Measurements from ENCODE around the gene SPCS2.

DNA sequence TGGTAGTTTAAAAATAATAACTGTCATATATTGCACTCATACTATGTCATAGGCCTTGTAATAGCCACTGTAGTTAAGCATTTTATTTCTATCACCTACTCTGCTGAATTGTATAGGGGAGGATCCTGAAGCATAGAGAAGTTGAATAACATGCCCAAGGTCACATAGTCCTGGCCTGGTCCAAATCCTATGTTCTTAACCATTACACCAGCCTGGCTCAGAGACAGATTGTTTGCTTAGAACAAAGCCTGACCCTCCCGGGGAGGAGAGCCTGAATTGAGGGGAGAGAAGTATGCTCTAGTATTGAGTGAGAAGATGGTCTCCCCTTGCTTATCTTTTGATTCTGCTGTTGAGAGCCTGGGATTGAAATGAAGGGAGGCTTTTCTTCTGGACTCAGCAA, 41.9 kb downstream of the SPCS2 start:
- TF ChIP-seq, protein P1, sequence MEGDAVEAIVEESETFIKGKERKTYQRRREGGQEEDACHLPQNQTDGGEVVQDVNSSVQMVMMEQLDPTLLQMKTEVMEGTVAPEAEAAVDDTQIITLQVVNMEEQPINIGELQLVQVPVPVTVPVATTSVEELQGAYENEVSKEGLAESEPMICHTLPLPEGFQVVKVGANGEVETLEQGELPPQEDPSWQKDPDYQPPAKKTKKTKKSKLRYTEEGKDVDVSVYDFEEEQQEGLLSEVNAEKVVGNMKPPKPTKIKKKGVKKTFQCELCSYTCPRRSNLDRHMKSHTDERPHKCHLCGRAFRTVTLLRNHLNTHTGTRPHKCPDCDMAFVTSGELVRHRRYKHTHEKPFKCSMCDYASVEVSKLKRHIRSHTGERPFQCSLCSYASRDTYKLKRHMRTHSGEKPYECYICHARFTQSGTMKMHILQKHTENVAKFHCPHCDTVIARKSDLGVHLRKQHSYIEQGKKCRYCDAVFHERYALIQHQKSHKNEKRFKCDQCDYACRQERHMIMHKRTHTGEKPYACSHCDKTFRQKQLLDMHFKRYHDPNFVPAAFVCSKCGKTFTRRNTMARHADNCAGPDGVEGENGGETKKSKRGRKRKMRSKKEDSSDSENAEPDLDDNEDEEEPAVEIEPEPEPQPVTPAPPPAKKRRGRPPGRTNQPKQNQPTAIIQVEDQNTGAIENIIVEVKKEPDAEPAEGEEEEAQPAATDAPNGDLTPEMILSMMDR (IDR thresholded peaks at IDR 0.05): no peak
- TF ChIP-seq POLR2AphosphoS5 (IDR thresholded peaks at IDR 0.05) (no peak), POLR2A (IDR thresholded peaks at IDR 0.05) (no peak), EP300 (IDR thresholded peaks at IDR 0.05; ENCODE audit: low read depth) (no peak)

Data from transverse colon (tissue), 4 donors.